GM21619 (cell line): ENCODE results near the gene IKBKG.
"Not testable (repeated sequence)": the region's sequence is repeated elsewhere in the genome, so short reads cannot be mapped to it uniquely, and the experiment has no call there.

ENCODE experiments used
- ATAC-seq: cut with Tn5 transposase; IDR thresholded peaks from one replicate; pipeline ENCODE4 v1.9.1; 2021; ENCODE audit not compliant: unreplicated experiment

The IKBKG gene, protein sequence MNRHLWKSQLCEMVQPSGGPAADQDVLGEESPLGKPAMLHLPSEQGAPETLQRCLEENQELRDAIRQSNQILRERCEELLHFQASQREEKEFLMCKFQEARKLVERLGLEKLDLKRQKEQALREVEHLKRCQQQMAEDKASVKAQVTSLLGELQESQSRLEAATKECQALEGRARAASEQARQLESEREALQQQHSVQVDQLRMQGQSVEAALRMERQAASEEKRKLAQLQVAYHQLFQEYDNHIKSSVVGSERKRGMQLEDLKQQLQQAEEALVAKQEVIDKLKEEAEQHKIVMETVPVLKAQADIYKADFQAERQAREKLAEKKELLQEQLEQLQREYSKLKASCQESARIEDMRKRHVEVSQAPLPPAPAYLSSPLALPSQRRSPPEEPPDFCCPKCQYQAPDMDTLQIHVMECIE

GRCh38 chrX:154547245-154548027 lies at the start of gene IKBKG:
IKBKG (plus strand) TSS chrX:154547620; CDS start chrX:154552003, 4,383 bp downstream.
- ATAC-seq: peak; percentile 78

- ATAC-seq: not testable (repeated sequence)
Observed at GRCh38 chrX:154501423-154501822, 46.0 kb upstream of the IKBKG start.

DNA sequence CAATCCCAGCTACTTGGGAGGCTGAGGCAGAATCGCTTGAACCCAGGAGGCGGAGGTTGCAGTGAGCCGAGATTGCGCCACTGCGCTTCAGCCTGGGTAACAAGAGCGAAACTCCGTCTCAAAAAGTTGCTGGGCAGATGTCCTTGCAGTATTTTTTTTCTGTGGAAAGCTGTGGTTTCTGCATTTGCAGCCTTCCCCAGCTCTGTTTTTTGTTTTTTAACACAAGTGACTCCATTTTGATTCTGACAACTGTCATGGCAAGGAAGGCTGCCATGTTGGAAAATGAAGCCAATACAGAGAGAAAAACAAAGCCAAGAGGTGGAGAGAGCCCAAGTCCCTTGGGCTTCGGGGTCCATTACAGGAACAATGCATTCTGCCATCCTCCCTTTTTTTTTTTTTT lies 45.3 kb upstream of the IKBKG start:
- ATAC-seq: no peak

DNA sequence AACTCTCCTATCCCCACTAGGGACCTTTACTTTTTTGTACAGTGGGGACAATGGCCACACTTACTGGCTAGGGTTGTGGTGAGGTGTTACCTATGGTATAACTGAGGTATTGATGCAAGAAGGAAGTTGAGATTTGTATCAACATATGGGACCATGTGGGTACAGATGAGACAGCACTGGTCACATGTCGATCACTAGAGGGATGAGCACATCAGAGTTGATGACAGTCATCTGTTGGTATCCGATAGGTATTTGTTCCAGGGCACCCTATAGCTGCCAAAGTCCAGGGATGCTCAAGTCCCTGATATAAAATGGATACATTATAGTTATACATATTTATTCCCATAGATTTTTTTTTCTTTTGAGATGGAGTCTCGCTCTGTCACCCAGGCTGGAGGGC lies 44.4 kb upstream of the IKBKG start:
- no peak for ATAC-seq

DNA sequence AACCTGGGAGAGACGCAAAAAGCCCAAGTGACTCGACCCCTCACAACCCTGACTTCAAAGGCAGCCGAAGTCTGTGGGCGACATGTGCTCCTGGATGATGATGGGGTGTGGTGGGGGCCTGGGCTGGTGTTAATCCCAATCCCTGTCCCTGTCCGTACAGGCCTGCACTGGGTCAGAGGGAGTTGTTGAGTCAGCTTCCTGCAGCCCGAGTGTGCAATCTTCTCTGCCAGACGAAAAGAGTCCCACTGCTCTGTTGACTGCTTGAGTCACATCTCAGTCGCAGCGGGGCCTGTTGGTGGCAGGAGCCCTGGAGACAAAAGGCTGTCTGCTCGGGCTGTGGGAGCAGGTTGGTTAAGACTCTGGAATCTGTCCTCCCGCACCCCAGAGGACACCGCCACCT lies 41.7 kb upstream of the IKBKG start:
- no peak for ATAC-seq

GRCh38 chrX:154506483-154507332 lies 40.7 kb upstream of the IKBKG start:
- no peak for ATAC-seq

GRCh38 chrX:154507673-154508383 lies 39.6 kb upstream of the IKBKG start:
- ATAC-seq: no peak

GRCh38 chrX:154508384-154508745 lies 39.1 kb upstream of the IKBKG start:
- ATAC-seq: no peak

DNA sequence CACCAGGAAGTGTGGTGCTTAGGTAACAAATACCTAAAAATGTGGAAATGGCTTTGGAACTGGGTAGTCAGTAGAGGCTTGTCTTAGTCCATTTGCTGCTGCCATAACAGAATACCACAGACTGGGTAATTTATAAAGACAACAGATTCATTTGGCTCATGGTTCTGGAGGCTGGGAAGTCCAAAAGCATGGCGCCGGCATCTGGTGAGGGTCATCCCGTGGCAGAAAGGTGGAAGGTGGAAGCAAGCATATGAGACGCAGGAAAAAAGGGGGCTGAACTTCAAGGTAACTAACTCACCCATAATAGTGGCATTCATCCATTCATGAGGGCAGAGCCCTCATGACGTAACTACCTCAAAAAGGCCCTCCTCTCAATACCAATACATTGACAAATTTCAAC lies 38.0 kb upstream of the IKBKG start:
- no peak for ATAC-seq

DNA sequence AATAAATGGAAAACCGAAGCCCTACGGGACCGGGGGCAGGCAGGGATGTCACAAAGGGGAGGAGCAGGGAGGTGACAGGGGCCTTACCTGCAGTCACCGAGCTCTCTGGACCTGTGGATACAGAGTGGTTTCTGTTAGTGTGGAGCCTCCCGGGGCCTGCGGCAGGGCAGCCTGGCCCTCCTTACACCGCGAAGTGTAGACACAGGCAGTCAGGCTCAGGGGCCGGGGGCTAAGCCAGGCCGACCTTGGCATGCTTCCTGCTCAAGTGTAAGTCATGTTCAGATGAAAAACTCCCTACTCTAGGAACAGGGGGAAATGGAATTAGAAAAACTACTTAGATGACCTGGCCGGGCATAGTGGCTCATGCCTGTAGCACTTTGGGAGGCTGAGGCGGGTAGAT lies 35.7 kb upstream of the IKBKG start:
- no peak for ATAC-seq

DNA sequence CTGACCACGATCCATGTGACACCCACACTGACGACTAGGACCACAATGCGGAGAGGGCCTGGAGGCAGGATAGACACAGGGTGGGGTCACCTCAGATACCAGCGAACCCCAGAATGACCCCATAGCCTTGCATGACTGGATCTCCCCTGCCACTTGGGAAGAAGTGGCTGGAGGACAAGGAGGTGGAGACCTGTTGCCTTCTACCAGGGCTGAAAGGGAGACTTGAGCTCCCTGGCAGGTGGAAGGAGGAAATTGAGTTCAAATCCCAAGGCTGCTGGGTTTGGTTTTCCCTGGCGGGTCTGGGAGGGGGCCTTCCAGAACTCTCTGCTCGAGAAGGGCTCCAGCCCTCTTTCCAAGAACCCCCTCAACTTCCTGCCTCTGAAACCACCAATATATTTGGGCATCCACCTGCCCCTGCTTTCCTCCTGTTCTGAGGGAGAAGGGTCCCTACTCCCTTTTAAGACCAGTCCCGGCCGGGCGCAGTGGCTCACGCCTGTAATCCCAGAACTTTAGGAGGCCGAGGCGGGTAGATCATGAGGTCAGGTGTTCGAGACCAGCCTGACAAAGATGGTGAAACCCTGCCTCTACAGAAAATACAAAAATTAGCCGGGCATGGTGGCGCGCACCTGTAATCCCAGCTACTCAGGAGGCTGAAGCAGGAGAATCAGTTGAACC lies 34.4 kb upstream of the IKBKG start:
- no peak for ATAC-seq

GRCh38 chrX:154513716-154514115 lies 33.7 kb upstream of the IKBKG start:
- ATAC-seq: no peak

GRCh38 chrX:154515090-154515965 lies 32.1 kb upstream of the IKBKG start:
- ATAC-seq: no peak

- ATAC-seq: peak; percentile 85
Observed at GRCh38 chrX:154515966-154516655, 31.3 kb upstream of the IKBKG start, which contains the start of gene FAM3A. FAM3A (minus strand) TSS chrX:154516232; CDS start chrX:154515772, 460 bp downstream.

- ATAC-seq: no peak
Observed at GRCh38 chrX:154516656-154517100, 30.7 kb upstream of the IKBKG start.

DNA sequence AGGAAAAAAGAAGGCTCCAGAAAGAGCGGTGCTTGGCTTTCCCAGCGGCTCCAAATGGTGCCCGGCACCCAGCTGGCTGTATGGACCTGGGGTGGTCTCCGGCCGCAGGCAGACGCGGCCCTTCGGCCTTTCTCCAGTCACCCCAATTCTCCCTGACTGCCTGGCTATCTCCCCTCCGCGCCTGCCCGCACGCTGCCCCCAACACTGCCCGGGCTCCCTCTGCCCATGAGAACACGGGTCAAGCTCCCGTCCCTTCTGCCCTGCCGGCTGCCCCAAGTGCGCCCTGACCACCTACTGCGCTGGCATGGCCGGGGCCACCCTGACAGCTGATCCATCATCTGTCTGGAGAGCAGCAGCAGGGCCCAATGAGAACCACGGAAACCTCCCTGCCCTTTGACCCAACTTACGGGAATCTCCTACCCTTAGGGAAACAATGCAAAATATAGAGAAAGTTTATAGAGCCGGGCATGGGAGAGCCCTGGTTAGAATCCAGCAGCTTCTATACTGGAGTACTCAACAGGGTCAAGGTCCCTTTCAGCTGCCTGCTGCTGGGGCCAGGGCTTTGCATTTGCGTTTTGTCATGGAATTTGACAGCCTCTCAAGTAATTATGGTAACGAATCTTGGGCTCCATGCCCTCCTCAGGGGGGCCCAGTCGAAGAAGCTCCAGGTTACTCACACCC lies 30.2 kb upstream of the IKBKG start:
- ATAC-seq: no peak

DNA sequence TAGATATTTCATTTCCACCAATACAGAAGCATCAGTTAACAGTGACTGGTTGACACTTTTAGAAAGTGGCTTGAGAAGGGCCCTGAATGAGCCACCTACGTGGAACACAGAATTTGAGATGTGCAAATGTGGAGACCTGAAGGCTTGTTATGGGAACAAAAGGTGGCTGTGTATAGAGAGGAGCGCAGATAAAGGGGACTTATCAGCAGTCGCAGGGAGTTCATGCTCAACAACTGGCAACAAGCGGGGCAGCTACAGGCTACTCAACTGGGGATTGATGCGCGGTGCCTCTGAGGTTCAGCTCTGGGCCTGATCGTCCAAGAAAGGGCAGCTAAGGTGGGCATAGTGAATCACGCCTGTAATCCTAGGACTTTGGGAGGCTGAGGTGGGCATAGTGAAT lies 28.0 kb upstream of the IKBKG start:
- ATAC-seq: no peak
